GM19455 (cell line): ENCODE measurements around the gene SFRP2.

Experiments used
- ATAC-seq: cut with Tn5 transposase; IDR thresholded peaks from one replicate; pipeline ENCODE4 v1.9.1; 2021; ENCODE audit not compliant: unreplicated experiment

Gene SFRP2

DNA sequence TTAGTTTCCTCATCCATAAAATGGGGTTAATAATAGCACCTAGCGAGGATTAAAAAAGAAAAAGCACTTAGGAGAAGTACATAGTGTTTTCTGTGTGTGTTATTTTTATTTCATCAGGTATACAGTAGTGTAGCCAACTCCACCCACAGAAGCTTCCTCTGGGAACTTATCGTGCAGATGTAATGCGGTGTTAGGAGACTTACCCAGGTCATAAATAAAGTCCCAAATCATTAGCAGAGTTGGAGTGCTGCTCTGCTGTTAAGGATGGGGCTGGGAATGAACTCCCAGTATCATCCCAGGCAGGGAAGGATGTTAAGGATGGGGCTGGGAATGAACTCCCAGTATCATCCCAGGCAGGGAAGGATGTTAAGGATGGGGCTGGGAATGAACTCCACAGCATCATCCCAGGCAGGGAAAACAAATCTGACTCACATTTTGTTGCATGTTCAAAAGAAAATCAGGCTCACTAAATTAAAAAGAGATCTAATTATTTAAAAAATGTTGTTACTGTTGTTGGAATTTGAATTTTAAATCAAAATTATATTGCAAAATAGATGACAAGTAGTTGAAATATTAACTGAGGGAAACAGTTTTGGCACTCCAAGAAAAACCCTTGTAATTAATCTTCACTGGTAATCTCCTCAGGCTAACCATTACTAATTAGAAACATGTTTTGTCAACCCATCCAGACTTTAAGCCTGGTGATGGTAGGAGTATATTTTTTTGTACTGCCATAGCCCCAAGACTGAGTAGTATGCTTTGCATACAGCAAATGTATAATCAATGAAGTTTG lies 10.2 kb upstream of the SFRP2 start:
- ATAC-seq = no peak

GRCh38 chr4:153798420-153798819 lies 9.5 kb upstream of the SFRP2 start:
- ATAC-seq = no peak

GRCh38 chr4:153794006-153794405 lies 5.1 kb upstream of the SFRP2 start:
- ATAC-seq = no peak

GRCh38 chr4:153792618-153793247 lies 3.9 kb upstream of the SFRP2 start:
- ATAC-seq = no peak

- no peak for ATAC-seq
Measured at GRCh38 chr4:153791746-153792617, 3.1 kb upstream of the SFRP2 start.

DNA sequence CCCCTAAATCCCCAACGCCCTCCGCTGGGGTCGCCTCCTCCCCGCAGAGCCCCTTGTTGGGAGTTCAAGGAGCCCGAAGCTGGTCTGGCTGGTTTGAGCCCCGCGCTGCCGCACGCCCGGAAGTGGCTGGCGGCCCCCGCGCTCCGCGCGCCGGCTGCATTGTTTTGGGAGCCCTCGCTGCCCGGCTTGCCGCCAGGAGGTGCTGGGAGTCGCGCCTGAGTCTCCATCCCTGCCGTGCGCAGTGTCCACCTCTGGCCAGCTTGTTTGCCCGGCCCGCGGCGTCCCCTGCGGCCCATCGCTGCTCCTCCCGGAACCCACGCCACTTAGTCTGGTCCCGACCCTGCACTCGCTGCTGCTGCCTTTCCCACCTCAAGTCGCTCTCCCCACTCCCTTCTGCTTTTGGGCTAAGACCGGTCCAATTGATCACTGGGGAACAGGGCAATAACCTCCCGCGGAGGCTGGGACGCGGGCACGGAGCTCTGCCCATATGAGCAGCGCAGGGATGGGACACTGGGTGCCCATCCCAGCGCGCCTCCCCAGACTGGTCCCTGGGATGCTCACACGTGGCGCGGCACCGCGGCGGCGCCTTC lies 2.2 kb upstream of the SFRP2 start:
- no peak for ATAC-seq

DNA sequence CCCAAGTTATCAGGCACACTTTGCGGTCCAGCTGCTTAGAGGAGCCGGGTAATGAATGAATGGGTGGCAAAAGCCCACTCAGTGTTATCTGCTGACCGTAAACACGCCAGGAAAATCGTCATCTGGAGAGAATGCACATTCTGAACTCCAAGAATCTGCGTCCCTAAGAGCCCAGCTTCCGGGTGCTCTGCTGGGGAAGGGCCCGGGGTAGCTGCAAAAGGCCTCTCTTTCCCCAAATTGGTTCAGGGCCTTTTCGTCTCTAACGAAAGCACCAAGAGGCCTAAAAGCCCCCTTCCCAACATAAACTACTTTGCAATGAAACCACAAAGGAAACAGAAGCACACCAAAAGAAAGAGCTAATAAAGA lies 1.6 kb upstream of the SFRP2 start:
- no peak for ATAC-seq

DNA sequence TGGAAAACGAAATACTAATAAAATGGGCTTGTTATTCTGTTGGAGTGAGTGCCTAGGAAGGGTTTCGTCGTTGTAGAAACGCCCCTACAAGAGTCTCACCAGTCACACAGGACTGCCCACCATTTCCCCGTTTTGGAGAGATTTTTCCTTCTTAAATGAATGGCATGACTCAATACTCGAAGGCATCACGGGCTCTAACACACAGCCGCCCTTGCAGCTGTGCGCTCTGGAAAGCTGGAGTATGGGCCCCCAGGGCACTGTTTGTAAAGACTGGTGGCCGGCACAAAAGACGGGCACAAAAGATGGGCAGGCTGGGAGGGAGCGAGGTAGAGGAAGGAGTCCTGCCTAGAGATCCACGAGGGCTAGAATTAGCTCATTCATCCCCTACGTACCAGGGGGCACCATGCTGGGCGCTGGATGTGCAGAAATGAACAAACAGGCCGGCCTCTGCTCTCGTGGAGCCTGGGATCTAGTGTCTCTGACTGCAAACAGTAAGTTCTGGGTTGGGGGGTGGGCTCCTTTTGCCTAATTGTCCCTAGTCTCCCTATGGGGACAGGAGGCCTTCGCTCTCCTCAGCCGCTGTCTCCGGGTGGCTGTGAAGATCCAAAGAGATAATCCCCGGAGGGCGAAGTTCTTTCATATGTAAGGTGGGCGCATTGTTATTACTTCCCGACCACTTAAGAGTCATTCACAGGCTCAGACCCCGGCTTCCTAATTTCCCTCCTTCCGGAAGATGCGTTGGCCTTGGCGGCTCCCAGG lies 1.0 kb upstream of the SFRP2 start:
- no peak for ATAC-seq

DNA sequence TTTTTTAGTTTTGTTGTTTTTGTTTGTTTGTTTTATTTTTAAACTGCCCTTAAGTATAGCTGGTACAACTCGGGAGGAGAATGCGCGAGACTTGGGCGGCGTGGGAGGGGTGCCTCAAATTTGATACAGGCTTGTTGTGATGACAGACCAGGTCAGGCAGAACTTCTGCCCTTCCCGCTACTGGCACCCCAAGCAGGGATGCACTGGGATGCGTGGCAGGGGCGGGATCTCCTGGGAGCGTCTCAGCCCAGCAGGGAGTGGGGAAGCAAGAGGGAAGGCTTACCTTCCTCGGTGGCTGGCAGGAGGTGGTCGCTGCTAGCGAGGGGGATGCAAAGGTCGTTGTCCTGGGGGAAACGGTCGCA lies 851 bp downstream of the SFRP2 start:
- no peak for ATAC-seq

DNA sequence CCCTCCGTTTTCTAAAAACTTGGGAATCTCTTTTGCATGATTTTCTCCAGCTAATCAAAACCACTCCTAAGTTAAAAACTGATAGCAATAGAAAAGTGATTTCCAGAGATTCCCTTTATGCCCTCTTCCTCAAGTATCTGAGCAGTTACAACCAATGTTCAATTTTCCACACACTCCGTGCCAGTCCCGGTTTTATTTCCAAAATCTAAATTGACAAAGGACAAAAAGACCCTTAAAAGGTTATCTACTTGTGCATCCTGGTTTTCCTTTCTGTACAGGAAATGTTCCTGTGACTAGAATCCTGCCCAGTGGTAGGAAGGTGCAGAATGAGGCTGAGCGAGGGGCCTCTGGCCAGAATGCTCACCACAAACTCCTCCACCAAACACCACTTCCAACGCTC lies 1.3 kb downstream of the SFRP2 start:
- no peak for ATAC-seq

DNA sequence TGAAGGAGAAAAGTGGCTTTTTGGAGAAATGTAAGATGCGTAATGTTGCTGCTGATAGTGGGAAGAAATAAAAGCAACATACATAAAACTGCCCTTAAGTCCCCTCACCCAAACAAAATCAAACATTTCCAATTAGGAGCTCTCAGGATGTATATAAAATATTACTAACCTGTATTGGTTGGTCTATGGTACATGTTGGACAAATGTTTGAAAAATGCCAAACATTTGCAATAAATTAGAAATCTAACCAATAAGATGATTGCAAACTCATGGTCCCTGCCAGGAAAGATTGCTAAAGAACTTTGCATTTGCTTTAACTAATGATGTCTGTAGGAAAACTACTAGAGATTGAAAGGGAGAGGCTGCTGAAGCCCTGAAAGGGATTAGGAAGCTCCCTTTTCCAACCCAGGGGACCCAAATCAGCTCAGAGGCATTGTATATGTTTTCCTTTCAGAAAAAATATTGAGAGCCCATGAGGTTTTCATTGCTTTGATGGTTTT lies 1.8 kb downstream of the SFRP2 start:
- no peak for ATAC-seq

GRCh38 chr4:153785910-153786721 lies 2.8 kb downstream of the SFRP2 start:
- ATAC-seq = no peak

GRCh38 chr4:153784166-153784699 lies 4.7 kb downstream of the SFRP2 start:
- no peak for ATAC-seq

DNA sequence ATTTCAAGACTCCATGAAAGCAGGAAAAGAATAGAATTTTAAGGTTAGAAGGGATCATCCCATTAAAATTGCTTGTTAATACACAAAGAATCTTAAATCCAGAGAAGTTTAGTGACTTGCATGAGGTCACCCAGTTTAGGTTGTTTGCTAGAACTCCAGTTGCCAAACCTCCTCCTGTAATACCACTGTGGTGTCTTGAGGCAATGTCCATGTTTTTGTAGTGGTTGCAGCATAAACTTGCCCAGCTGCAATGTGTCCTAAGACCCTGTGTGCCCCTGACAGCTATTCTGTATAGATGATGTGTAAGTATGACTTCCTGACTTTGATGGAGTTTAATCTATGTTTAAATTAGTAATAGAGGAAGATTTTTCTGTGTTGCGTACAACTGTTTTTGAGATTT lies 6.3 kb downstream of the SFRP2 start:
- no peak for ATAC-seq

DNA sequence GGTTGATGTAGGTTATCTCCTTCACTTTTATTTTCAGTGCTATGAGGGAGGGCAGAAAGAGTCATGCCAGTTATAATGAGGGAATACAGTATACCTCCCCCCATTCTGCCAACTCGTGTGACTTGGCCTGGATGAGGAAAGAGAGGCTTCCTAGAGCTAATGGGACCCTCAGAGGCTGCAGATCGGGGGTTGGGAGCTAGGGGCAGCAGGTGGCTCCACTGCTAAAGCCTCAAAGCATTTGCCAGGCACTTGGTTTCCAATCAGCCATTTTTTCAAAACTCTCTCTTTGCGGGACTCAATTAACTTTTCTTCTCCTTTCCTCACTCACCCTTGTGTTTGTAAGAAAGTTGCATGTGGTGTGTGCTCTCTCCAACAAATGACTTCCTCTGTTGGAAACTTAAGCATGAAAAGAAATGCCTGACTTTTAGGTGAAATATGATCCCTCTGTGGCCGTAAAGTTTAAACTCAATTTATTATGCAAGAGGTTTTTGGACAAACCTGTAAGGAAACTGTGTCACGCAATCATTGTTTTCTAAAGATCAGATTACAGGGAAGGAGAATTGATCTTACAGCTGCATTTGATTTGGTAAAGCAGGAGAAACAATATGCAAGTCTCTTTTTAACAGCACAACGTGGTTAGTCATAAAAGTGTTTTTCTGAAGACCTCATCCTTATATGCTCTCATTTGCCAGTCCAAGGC lies 7.0 kb downstream of the SFRP2 start:
- ATAC-seq = no peak

DNA sequence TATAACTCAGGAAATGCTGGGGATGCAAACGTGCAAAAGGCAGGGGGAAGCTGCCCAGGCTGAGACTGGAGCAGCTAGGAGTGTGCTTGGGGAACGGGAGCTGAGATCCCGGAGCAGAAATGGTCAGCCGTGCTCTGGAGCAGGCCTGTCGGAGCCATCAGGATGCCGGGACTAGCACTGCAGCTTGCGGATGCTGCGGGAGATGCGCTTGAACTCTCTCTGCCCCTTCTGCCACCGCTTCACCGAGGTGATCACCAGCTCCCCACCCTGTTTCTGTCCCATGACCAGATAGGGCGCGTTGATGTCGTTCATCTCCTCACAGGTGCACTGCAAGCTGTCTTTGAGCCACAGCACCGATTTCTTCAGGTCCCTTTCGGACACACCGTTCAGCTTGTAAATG lies 7.6 kb downstream of the SFRP2 start:
- no peak for ATAC-seq

- peak; percentile 75 for ATAC-seq
Measured at GRCh38 chr4:153780876-153781275, 8.0 kb downstream of the SFRP2 start.

GRCh38 chr4:153780221-153780620 lies 8.7 kb downstream of the SFRP2 start:
- ATAC-seq = no peak

DNA sequence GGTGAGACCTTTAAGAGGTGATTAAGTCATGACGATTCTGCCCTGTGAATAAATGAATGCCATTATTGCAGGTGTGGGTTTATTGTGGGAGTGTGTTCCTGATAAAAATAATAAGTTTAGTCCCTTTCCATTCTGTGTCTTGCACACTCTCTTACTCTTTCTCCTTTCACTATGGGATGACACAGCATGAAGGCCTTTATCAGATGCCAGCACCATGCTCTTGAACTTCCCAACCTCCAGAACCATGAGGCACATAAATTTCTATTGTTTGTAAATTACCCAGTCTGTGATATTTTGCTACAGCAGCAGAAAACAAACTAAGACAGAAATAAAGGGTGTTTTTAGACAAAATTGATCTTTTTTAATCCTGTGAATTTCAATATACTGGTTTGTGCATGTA lies 10.5 kb downstream of the SFRP2 start:
- ATAC-seq = no peak
